Measurements from ENCODE around the gene COL17A1. TPM values are rescaled to one million over a fixed set of nuclear protein-coding genes. Genes with fewer than 3 reads are reported as not detected.

The COL17A1 gene
- polyA plus RNA-seq, 4 donors, result 4.9 to 78.1 (median 35.5) TPM

DNA sequence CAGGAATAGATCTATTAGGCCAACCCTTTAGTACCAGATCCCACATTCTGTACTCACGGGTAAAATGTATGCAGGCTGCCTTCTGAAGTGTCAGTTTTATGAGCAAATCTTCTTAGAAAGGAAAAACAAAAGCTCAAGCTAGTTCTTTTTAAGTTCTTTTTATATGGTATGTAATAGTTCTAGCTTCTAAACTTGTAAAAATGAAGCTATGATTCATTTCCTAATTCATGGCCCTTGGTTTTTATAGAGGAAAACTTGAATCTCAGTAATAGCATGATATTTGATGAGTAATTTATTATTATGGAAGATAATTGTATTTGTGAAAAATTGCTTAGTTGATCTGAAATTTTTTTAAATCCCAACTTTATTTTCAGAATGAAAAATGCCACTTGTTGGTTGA lies 64.4 kb downstream of the COL17A1 start:
- Histone ChIP-seq H3K9me3 (ENCODE audit: control insufficient read depth in 2 of 2, insufficient read depth in 1 of 2, low read depth in 1 of 2, low read length in 1 of 2) (no peaks in the 10 kb centered on the region), H3K27me3 (ENCODE audit: control insufficient read depth in 3 of 3, insufficient read depth in 3 of 3, low read length in 3 of 3) (no peaks in the 10 kb centered on the region), H3K36me3 (ENCODE audit: control insufficient read depth in 3 of 3, insufficient read depth in 2 of 3, low read depth in 1 of 3, low read length in 3 of 3) (peaks cover 16 to 29% (median 27%) of the 10 kb centered on the region in 3 donors), H3K4me1 (ENCODE audit: control insufficient read depth in 3 of 3, insufficient read depth in 2 of 3, low read depth in 1 of 3, low read length in 2 of 3) (no peaks in the 10 kb centered on the region), H3K4me3 (ENCODE audit: low read depth in 1 of 3, low read length in 3 of 3) (no peak overlapping the region), H3K27ac (ENCODE audit: low read depth in 1 of 3, low read length in 2 of 3) (no peak overlapping the region)
- 85 to 97% (median 93%) methylated on average over 1 of the region's 1 CpG for WGBS, 3 donors
- FAIRE-seq (no peak), DNase-seq (no peak)

- FAIRE-seq, result no peak
- Histone ChIP-seq H3K4me3 (ENCODE audit: low read depth in 1 of 3, low read length in 3 of 3) (no peak overlapping the region), H3K9me3 (ENCODE audit: control insufficient read depth in 2 of 2, insufficient read depth in 1 of 2, low read depth in 1 of 2, low read length in 1 of 2) (no peaks in the 10 kb centered on the region), H3K27ac (ENCODE audit: low read depth in 1 of 3, low read length in 2 of 3) (no peak overlapping the region), H3K4me1 (ENCODE audit: control insufficient read depth in 3 of 3, insufficient read depth in 2 of 3, low read depth in 1 of 3, low read length in 2 of 3) (no peaks in the 10 kb centered on the region), H3K36me3 (ENCODE audit: control insufficient read depth in 3 of 3, insufficient read depth in 2 of 3, low read depth in 1 of 3, low read length in 3 of 3) (peaks cover 16 to 29% (median 28%) of the 10 kb centered on the region in 3 donors), H3K27me3 (ENCODE audit: control insufficient read depth in 3 of 3, insufficient read depth in 3 of 3, low read length in 3 of 3) (no peaks in the 10 kb centered on the region)
- 75 to 94% (median 89%) methylated on average over 1 of the region's 1 CpG for WGBS, 3 donors
- DNase-seq, result no peak
These were observed 65.7 kb downstream of the COL17A1 start for GRCh38 chr10:104020020-104020419.

- FAIRE-seq (no peak), DNase-seq (no peak)
- Histone ChIP-seq H3K27me3 (ENCODE audit: control insufficient read depth in 3 of 3, insufficient read depth in 3 of 3, low read length in 3 of 3) (no peaks in the 10 kb centered on the region), H3K9me3 (ENCODE audit: control insufficient read depth in 2 of 2, insufficient read depth in 1 of 2, low read depth in 1 of 2, low read length in 1 of 2) (no peaks in the 10 kb centered on the region), H3K4me3 (ENCODE audit: low read depth in 1 of 3, low read length in 3 of 3) (no peak overlapping the region), H3K36me3 (ENCODE audit: control insufficient read depth in 3 of 3, insufficient read depth in 2 of 3, low read depth in 1 of 3, low read length in 3 of 3) (peaks cover 9 to 25% (median 21%) of the 10 kb centered on the region in 3 donors), H3K4me1 (ENCODE audit: control insufficient read depth in 3 of 3, insufficient read depth in 2 of 3, low read depth in 1 of 3, low read length in 2 of 3) (no peaks in the 10 kb centered on the region), H3K27ac (ENCODE audit: low read depth in 1 of 3, low read length in 2 of 3) (no peak overlapping the region)
- 77 to 90% (median 89%) methylated on average over 6 of the region's 6 CpGs for WGBS, 3 donors
These were observed 67.2 kb downstream of the COL17A1 start for GRCh38 chr10:104018471-104018870.

DNA sequence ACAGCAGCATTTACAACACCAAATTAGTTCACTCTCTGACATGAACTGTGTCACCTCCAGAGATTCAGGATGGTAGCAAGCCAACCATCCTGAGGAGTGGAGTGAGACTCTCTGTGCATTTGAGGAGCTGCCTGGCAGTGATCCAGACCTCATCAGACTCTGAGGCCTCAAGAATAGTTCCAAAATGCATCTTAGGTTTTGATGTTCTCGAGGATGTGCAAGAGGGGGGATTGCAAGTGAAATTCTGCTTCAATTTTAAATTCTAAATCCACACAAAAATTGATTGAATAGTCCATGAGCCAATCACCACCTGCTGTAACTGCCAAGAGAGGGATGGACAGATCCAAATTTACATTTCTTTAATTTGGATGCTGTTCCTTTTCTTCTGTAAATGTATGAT lies 69.0 kb downstream of the COL17A1 start:
- FAIRE-seq (no peak), DNase-seq (no peak)
- H3K9me3 ChIP-seq (ENCODE audit: control insufficient read depth in 2 of 2, insufficient read depth in 1 of 2, low read depth in 1 of 2, low read length in 1 of 2), result no peaks in the 10 kb centered on the region
- H3K4me1 ChIP-seq (ENCODE audit: control insufficient read depth in 3 of 3, insufficient read depth in 2 of 3, low read depth in 1 of 3, low read length in 2 of 3), result no peaks in the 10 kb centered on the region
- no peak overlapping the region for H3K27ac ChIP-seq (ENCODE audit: low read depth in 1 of 3, low read length in 2 of 3)
- WGBS, 3 donors, result 58 to 80% (median 73%) methylated on average over 1 of the region's 1 CpG
- no peak overlapping the region for H3K4me3 ChIP-seq (ENCODE audit: low read depth in 1 of 3, low read length in 3 of 3)
- H3K27me3 ChIP-seq (ENCODE audit: control insufficient read depth in 3 of 3, insufficient read depth in 3 of 3, low read length in 3 of 3), result no peaks in the 10 kb centered on the region
- peaks cover 12 to 15% (median 15%) of the 10 kb centered on the region in 3 donors for H3K36me3 ChIP-seq (ENCODE audit: control insufficient read depth in 3 of 3, insufficient read depth in 2 of 3, low read depth in 1 of 3, low read length in 3 of 3)

DNA sequence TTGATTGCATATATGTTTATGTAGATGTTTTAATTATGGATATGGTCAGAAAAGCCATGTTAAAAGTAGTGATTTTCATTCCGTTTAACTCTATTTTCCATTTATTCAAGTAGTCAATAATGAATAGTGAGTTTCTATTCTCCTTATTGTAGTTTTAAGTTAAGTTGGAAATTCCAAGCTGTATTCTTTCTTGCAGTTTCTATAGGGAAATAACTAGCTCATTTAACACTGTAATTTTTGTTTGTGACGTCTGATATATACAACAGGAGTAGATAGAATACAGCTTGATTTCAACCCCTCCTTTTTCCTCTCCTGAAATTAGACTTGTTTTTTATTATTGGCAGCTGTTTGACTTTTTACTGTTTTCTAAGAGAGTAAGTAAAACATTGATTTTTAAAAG lies 71.5 kb downstream of the COL17A1 start:
- no peak for DNase-seq
- H3K4me1 ChIP-seq (ENCODE audit: control insufficient read depth in 3 of 3, insufficient read depth in 2 of 3, low read depth in 1 of 3, low read length in 2 of 3), result no peaks in the 10 kb centered on the region
- peaks cover 6 to 8% (median 7%) of the 10 kb centered on the region in 3 donors for H3K36me3 ChIP-seq (ENCODE audit: control insufficient read depth in 3 of 3, insufficient read depth in 2 of 3, low read depth in 1 of 3, low read length in 3 of 3)
- FAIRE-seq, result no peak
- H3K27me3 ChIP-seq (ENCODE audit: control insufficient read depth in 3 of 3, insufficient read depth in 3 of 3, low read length in 3 of 3), result no peaks in the 10 kb centered on the region
- no peaks in the 10 kb centered on the region for H3K9me3 ChIP-seq (ENCODE audit: control insufficient read depth in 2 of 2, insufficient read depth in 1 of 2, low read depth in 1 of 2, low read length in 1 of 2)
- H3K27ac ChIP-seq (ENCODE audit: low read depth in 1 of 3, low read length in 2 of 3), result no peak overlapping the region
- 83 to 94% (median 88%) methylated on average over 2 of the region's 2 CpGs for WGBS, 3 donors
- no peak overlapping the region for H3K4me3 ChIP-seq (ENCODE audit: low read depth in 1 of 3, low read length in 3 of 3)

- Histone ChIP-seq H3K36me3 (ENCODE audit: control insufficient read depth in 3 of 3, insufficient read depth in 2 of 3, low read depth in 1 of 3, low read length in 3 of 3) (peaks cover 5 to 8% (median 5%) of the 10 kb centered on the region in 3 donors), H3K27me3 (ENCODE audit: control insufficient read depth in 3 of 3, insufficient read depth in 3 of 3, low read length in 3 of 3) (no peaks in the 10 kb centered on the region), H3K9me3 (ENCODE audit: control insufficient read depth in 2 of 2, insufficient read depth in 1 of 2, low read depth in 1 of 2, low read length in 1 of 2) (no peaks in the 10 kb centered on the region), H3K4me1 (ENCODE audit: control insufficient read depth in 3 of 3, insufficient read depth in 2 of 3, low read depth in 1 of 3, low read length in 2 of 3) (no peaks in the 10 kb centered on the region), H3K4me3 (ENCODE audit: low read depth in 1 of 3, low read length in 3 of 3) (no peak overlapping the region), H3K27ac (ENCODE audit: low read depth in 1 of 3, low read length in 2 of 3) (no peak overlapping the region)
- FAIRE-seq (no peak), DNase-seq (no peak)
- 92 to 97% (median 97%) methylated on average over 4 of the region's 4 CpGs for WGBS, 3 donors
These were observed 72.2 kb downstream of the COL17A1 start for GRCh38 chr10:104013489-104013888.

DNA sequence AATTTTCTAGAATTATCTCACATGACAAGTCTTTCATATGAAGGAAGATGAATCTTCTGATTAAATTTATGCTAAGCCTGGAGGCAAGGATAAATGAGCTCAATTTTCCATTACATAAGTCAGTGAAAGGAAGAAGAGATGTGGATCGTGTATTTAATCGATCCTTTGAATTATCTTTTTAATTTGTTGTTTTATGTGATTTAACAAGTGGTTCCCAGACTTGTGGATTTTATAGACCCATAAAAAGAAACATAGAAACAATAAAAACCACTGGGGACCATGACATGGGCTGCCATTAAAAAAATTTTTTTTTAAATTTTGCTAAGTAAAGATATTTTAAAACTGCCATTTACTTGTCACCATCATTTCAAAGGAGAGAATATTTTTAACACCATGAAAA lies 73.8 kb downstream of the COL17A1 start:
- no peak for DNase-seq
- Histone ChIP-seq H3K27ac (ENCODE audit: low read depth in 1 of 3, low read length in 2 of 3) (no peak overlapping the region), H3K4me3 (ENCODE audit: low read depth in 1 of 3, low read length in 3 of 3) (no peak overlapping the region), H3K4me1 (ENCODE audit: control insufficient read depth in 3 of 3, insufficient read depth in 2 of 3, low read depth in 1 of 3, low read length in 2 of 3) (no peaks in the 10 kb centered on the region), H3K9me3 (ENCODE audit: control insufficient read depth in 2 of 2, insufficient read depth in 1 of 2, low read depth in 1 of 2, low read length in 1 of 2) (no peaks in the 10 kb centered on the region), H3K36me3 (ENCODE audit: control insufficient read depth in 3 of 3, insufficient read depth in 2 of 3, low read depth in 1 of 3, low read length in 3 of 3) (peaks cover 7 to 14% (median 8%) of the 10 kb centered on the region in 3 donors), H3K27me3 (ENCODE audit: control insufficient read depth in 3 of 3, insufficient read depth in 3 of 3, low read length in 3 of 3) (no peaks in the 10 kb centered on the region)
- no peak for FAIRE-seq
- 97 to 98% (median 98%) methylated on average over 2 of the region's 2 CpGs for WGBS, 3 donors

DNA sequence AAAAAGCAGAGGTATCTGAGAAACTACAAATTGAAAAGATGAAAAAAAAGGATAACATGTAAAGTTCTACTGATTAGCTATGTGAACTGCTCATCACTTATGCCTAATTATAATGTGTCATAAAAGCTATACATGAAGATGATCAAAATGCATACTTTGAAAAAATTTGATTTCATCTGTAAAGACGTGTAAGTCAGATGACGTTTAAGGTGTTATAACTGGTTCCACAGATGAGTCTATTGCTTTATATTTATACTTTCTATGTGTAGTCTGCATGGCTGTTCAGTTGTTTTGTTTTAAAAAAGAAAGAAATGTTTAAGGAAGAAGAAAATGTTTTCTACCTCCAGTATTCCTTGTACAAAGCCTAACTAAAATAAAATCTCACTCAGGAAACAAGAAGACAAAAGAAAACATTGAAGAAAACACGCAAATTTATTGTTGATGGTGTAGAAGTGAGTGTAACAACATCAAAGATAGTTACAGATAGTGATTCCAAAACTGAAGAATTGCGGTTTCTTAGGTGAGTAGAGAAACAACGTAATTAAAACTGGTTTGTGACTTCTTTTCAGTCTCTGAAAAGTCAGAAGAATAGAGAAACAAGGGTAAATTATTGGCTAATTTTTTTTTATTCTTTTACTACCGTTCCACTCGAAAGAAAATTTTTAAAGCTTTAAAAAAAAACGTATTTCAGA lies 80.4 kb downstream of the COL17A1 start:
- FAIRE-seq (no peak), DNase-seq (no peak)
- Histone ChIP-seq H3K4me3 (ENCODE audit: low read depth in 1 of 3, low read length in 3 of 3) (no peak overlapping the region), H3K36me3 (ENCODE audit: control insufficient read depth in 3 of 3, insufficient read depth in 2 of 3, low read depth in 1 of 3, low read length in 3 of 3) (peaks cover 2 to 17% (median 13%) of the 10 kb centered on the region in 3 donors), H3K27ac (ENCODE audit: low read depth in 1 of 3, low read length in 2 of 3) (no peak overlapping the region), H3K4me1 (ENCODE audit: control insufficient read depth in 3 of 3, insufficient read depth in 2 of 3, low read depth in 1 of 3, low read length in 2 of 3) (no peaks in the 10 kb centered on the region), H3K27me3 (ENCODE audit: control insufficient read depth in 3 of 3, insufficient read depth in 3 of 3, low read length in 3 of 3) (no peaks in the 10 kb centered on the region), H3K9me3 (ENCODE audit: control insufficient read depth in 2 of 2, insufficient read depth in 1 of 2, low read depth in 1 of 2, low read length in 1 of 2) (no peaks in the 10 kb centered on the region)
- 91% methylated on average over 8 of the region's 8 CpGs for WGBS, 3 donors

- Histone ChIP-seq H3K36me3 (ENCODE audit: control insufficient read depth in 3 of 3, insufficient read depth in 2 of 3, low read depth in 1 of 3, low read length in 3 of 3) (peaks cover 0 to 19% (median 11%) of the 10 kb centered on the region in 3 donors), H3K4me3 (ENCODE audit: low read depth in 1 of 3, low read length in 3 of 3) (no peak overlapping the region), H3K27ac (ENCODE audit: low read depth in 1 of 3, low read length in 2 of 3) (no peak overlapping the region), H3K4me1 (ENCODE audit: control insufficient read depth in 3 of 3, insufficient read depth in 2 of 3, low read depth in 1 of 3, low read length in 2 of 3) (no peaks in the 10 kb centered on the region), H3K9me3 (ENCODE audit: control insufficient read depth in 2 of 2, insufficient read depth in 1 of 2, low read depth in 1 of 2, low read length in 1 of 2) (no peaks in the 10 kb centered on the region), H3K27me3 (ENCODE audit: control insufficient read depth in 3 of 3, insufficient read depth in 3 of 3, low read length in 3 of 3) (no peaks in the 10 kb centered on the region)
- FAIRE-seq (no peak), DNase-seq (no peak)
- WGBS, 3 donors, result 97 to 100% (median 100%) methylated on average over 1 of the region's 1 CpG
These were observed 82.8 kb downstream of the COL17A1 start for GRCh38 chr10:104002911-104003310.
